MCF 10A (cell line): ENCODE results near the gene VIM. TPM values are rescaled to one million over a fixed set of nuclear protein-coding genes. Genes with fewer than 3 reads are reported as not detected.

Experiments
- BruUV-seq: library from RNA; stranded (reverse); fragments of 400-500 nt; replicated peaks from 2 replicates; lab custom pipeline; 2021; lab: Mats Ljungman, UMichigan
- CTCF ChIA-PET: fragments of 300-600 bp; sonication (Branson Sonifier 250); formaldehyde crosslinking; extraction: SDS; loops from one replicate; lab custom pipeline; 2021; ENCODE audit warnings: antibody characterized with exemption, inconsistent platforms; lab: Yijun Ruan, JAX
- POLR2A ChIA-PET: fragments of 300-600, 350-650 bp; sonication (Branson Sonifier 250); formaldehyde crosslinking; extraction: SDS; loops from one replicate; lab custom pipeline; 2020; ENCODE audit warnings: antibody characterized with exemption, inconsistent platforms; lab: Yijun Ruan, JAX
- DNase-seq: peaks from one replicate; pipeline ENCODE4 v3.0.0-alpha.2; 2018; ENCODE audit not compliant: unreplicated experiment
- H3K27ac Mint-ChIP-seq: one replicate; pipeline ENCODE4 v1.8.0; 2022; ENCODE audit warnings: mild to moderate bottlenecking, low read depth, mixed read lengths; ENCODE audit not compliant: unreplicated experiment
- H3K27me3 Mint-ChIP-seq: one replicate; pipeline ENCODE4 v1.8.0; 2022; ENCODE audit warnings: mixed read lengths; ENCODE audit not compliant: insufficient read depth, unreplicated experiment
- H3K36me3 Mint-ChIP-seq: one replicate; pipeline ENCODE4 v1.8.0; 2022; ENCODE audit warnings: mild to moderate bottlenecking, moderate library complexity, mixed read lengths; ENCODE audit not compliant: insufficient read depth, unreplicated experiment
- H3K4me1 Mint-ChIP-seq: one replicate; pipeline ENCODE4 v1.8.0; 2022; ENCODE audit warnings: mixed read lengths; ENCODE audit not compliant: insufficient read depth, unreplicated experiment
- H3K4me3 Mint-ChIP-seq: one replicate; pipeline ENCODE4 v1.8.0; 2022; ENCODE audit warnings: mild to moderate bottlenecking, moderate library complexity, mixed read lengths; ENCODE audit not compliant: unreplicated experiment
- H3K9me3 Mint-ChIP-seq: one replicate; pipeline ENCODE4 v1.8.0; 2022; ENCODE audit warnings: mixed read lengths; ENCODE audit not compliant: unreplicated experiment
- intact Hi-C: fragments of 100-400 bp; cut with micrococcal nuclease; formaldehyde crosslinking; loops from 2 replicates; pipeline ENCODE4 v1.14.1; 2022
- total RNA-seq: library from RNA; stranded (reverse); gene quantifications from 2 replicates; pipeline ENCODE4 v1.2.3, GENCODE V29; 2022
- TF ChIP-seq, protein P1 (sequence below): fragments of 200-600 bp; IDR thresholded peaks from one replicate; pipeline ENCODE4 v1.8.0; 2022; ENCODE audit warnings: antibody characterized with exemption, mild to moderate bottlenecking; ENCODE audit not compliant: unreplicated experiment

Gene VIM
- total RNA-seq, 1 experiment from 2014 or later = 1,430 TPM

DNA sequence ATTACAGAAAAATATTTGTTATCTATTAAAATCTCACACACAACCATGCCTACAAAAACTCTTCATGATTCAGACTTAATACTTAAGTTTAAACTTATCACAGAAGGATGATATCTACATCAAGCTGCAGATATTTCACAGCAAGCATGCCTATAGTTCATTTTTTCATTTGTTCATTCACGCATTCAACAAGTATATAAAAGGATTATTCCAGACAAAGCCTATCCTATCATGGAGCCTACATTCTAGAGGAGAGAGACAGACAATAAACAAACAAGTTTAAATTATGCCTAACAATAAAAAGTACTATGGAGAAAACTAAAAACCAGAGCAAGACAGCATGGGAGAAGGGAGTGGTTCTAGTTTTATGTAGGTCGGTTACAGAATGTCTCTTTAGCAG lies 37.4 kb upstream of the VIM start:
- Mint-ChIP-seq H3K27ac (no peak overlapping the region), H3K9me3 (peaks cover 7% of the 10 kb centered on the region), H3K4me3 (no peak overlapping the region), H3K27me3 (no peaks in the 10 kb centered on the region), H3K4me1 (peaks cover 4% of the 10 kb centered on the region), H3K36me3 (no peaks in the 10 kb centered on the region)
- no peak for DNase-seq
- TF ChIP-seq, protein P1, sequence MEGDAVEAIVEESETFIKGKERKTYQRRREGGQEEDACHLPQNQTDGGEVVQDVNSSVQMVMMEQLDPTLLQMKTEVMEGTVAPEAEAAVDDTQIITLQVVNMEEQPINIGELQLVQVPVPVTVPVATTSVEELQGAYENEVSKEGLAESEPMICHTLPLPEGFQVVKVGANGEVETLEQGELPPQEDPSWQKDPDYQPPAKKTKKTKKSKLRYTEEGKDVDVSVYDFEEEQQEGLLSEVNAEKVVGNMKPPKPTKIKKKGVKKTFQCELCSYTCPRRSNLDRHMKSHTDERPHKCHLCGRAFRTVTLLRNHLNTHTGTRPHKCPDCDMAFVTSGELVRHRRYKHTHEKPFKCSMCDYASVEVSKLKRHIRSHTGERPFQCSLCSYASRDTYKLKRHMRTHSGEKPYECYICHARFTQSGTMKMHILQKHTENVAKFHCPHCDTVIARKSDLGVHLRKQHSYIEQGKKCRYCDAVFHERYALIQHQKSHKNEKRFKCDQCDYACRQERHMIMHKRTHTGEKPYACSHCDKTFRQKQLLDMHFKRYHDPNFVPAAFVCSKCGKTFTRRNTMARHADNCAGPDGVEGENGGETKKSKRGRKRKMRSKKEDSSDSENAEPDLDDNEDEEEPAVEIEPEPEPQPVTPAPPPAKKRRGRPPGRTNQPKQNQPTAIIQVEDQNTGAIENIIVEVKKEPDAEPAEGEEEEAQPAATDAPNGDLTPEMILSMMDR = no peak
- POLR2A ChIA-PET = interaction anchor here (5.1 kb wide), 1 partner anchor 10 kb away, joined by 22 read pairs; the partner anchor contains the start of gene TRDMT1
- no TSS peak for BruUV-seq
- CTCF ChIA-PET = interaction anchor here (0.6 kb wide), 1 partner anchor 10 kb away, joined by 7 read pairs; no protein-coding TSS in a partner anchor
- intact Hi-C loops = no loop called here

GRCh38 chr10:17195083-17195482 lies 33.0 kb upstream of the VIM start:
- no peak overlapping the region for H3K27ac Mint-ChIP-seq
- H3K9me3 Mint-ChIP-seq = peaks cover 7% of the 10 kb centered on the region
- H3K27me3 Mint-ChIP-seq = no peaks in the 10 kb centered on the region
- H3K4me1 Mint-ChIP-seq = peaks cover 17% of the 10 kb centered on the region
- TF ChIP-seq, protein P1 = no peak
- CTCF ChIA-PET = interaction anchor here (0.6 kb wide), 1 partner anchor 237 kb away, joined by 3 read pairs; no protein-coding TSS in a partner anchor
- no peak for DNase-seq
- H3K36me3 Mint-ChIP-seq = no peaks in the 10 kb centered on the region
- no peak overlapping the region for H3K4me3 Mint-ChIP-seq
- POLR2A ChIA-PET = interaction anchor here (0.8 to 1.4 kb wide), 2 partner anchors 33 to 185 kb away, joined by 3 to 4 read pairs; no protein-coding TSS in a partner anchor
- intact Hi-C loops = no loop called here
- no TSS peak for BruUV-seq

DNA sequence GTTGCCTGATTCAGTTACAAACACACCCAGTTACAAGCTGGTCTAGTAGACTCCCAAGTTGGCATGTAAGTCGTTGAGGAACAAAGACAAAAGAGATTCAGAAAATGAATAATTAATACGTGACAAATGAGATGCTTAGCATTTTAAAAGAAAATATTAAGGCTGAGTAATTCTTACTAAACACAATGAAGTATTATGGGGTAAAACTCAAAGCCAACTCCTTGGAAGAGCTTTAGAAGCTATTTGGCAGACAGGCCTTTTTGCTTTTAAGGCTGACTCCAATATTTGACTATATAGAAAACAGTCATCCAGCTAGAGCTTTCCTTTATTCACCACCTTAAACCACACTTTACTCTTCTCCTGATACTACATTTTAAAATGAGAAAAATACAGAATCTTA lies 32.0 kb upstream of the VIM start:
- BruUV-seq = no TSS peak
- Mint-ChIP-seq H3K9me3 (peaks cover 7% of the 10 kb centered on the region), H3K4me1 (peaks cover 23% of the 10 kb centered on the region), H3K4me3 (no peak overlapping the region), H3K27me3 (no peaks in the 10 kb centered on the region), H3K36me3 (peaks cover 2% of the 10 kb centered on the region), H3K27ac (no peak overlapping the region)
- POLR2A ChIA-PET = interaction anchor here (0.7 to 1.4 kb wide), 3 partner anchors 33 to 157 kb away, joined by 3 to 4 read pairs (median 4); no protein-coding TSS in a partner anchor
- intact Hi-C loops = no loop called here
- CTCF ChIA-PET = interaction anchor here (0.6 kb wide), 1 partner anchor 342 kb away, joined by 3 read pairs; no protein-coding TSS in a partner anchor
- TF ChIP-seq, protein P1 = no peak
- DNase-seq = no peak

GRCh38 chr10:17196573-17196972 lies 31.5 kb upstream of the VIM start:
- ChIA-PET CTCF (interaction anchor here (0.5 to 1.0 kb wide), 2 partner anchors 14 to 669 kb away, joined by 3 read pairs; no protein-coding TSS in a partner anchor), POLR2A (interaction anchor here (0.7 to 1.4 kb wide), 2 partner anchors 32 to 158 kb away, joined by 3 to 4 read pairs; no protein-coding TSS in a partner anchor)
- Mint-ChIP-seq H3K4me3 (no peak overlapping the region), H3K4me1 (peaks cover 24% of the 10 kb centered on the region), H3K36me3 (peaks cover 5% of the 10 kb centered on the region), H3K9me3 (peaks cover 7% of the 10 kb centered on the region), H3K27me3 (no peaks in the 10 kb centered on the region), H3K27ac (no peak overlapping the region)
- BruUV-seq = no TSS peak
- TF ChIP-seq, protein P1 = no peak
- intact Hi-C loops = no loop called here
- DNase-seq = no peak
